IPS-18c (cell line): ENCODE results near the gene TRPM8.
"Not testable (repeated sequence)": the region's sequence is repeated elsewhere in the genome, so short reads cannot be mapped to it uniquely, and the experiment has no call there.

Source experiments
- H3K4me3 ChIP-seq: 2 replicates; pipeline ENCODE4 v1.7.0; 2013; ENCODE audit warnings: low read depth, mild to moderate bottlenecking, low read length, moderate library complexity; ENCODE audit not compliant: insufficient read depth
- H3K9me3 ChIP-seq: one replicate; pipeline ENCODE4 v1.6.1; 2013; ENCODE audit warnings: mild to moderate bottlenecking, low read length, moderate library complexity; ENCODE audit not compliant: control insufficient read depth, insufficient read depth

Gene TRPM8

DNA sequence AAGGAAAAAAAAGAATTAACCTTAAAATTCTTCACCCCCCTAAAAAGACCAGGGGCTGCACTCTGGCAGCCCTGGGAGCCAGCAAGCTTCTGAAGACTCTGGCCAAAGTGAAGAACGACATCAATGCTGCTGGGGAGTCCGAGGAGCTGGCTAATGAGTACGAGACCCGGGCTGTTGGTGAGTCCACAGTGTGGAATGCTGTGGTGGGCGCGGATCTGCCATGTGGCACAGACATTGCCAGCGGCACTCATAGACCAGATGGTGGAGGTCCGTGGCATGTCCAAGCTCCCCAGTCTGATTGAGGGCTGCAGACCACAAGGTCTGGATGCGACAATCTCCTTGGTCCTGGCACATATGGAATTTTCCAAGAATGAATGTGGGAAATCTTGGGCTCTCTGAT is 47.4 kb downstream of the TRPM8 start:
- no peak overlapping the region for H3K4me3 ChIP-seq
- H3K9me3 ChIP-seq: no peaks in the 10 kb centered on the region

DNA sequence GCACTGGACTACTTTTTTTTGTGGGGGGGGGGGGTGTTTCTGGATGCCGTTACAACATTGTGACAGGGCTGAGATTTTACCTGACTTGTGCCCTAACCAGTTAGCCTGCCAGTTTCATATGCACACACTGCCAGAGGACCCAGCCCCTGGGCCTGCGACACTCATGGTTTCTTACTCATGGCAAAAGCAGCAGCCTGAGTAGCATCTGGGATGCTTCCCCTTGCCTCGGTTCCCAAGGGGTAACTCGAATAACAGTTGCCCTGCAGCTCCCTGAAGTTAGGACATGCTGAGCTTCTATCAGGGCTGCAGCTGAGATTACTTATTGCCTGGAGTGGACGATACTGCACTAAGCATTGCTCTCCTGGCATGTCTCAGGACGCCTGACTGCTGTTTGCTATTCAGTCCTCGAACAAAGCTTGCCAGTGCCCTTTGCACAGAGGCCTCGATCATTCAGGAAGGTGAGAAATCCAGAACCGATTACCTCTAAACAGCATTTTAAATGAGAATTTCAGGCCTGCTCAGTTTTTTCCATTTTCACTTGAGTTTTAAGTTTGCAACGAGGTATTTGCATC is 47.9 kb downstream of the TRPM8 start:
- H3K4me3 ChIP-seq: no peak overlapping the region

DNA sequence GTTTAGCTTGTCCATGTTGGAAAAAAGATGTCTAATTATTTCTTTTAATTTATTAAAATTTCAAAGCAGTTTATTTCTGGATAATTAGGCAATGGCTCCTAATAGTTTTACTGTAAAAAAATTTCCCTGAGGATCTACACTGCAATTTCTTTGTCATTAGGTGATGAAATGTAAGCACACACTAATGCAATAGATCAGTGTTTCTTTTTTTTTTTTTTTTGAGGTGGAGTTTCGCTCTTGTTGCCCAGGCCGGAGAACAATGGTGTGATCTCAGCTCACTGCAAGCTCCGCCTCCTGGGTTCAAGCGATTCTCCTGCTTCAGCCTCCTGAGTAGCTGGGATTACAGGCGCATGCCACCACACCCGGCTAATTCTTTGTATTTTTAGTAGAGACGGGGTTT is 48.5 kb downstream of the TRPM8 start:
- H3K9me3 ChIP-seq, H3K4me3 ChIP-seq: not testable (repeated sequence)

More for the DNA sequence above, 47.9 kb downstream of the TRPM8 start:
- H3K9me3 ChIP-seq: no peaks in the 10 kb centered on the region

GRCh38 chr2:233966388-233966787 is 49.2 kb downstream of the TRPM8 start:
- H3K4me3 ChIP-seq: no peak overlapping the region
- no peaks in the 10 kb centered on the region for H3K9me3 ChIP-seq

- no peak overlapping the region for H3K4me3 ChIP-seq
- H3K9me3 ChIP-seq: no peaks in the 10 kb centered on the region
Observed at GRCh38 chr2:233967164-233967563, 50.0 kb downstream of the TRPM8 start.

GRCh38 chr2:233968556-233968955 is 51.4 kb downstream of the TRPM8 start:
- Histone ChIP-seq H3K9me3 (peaks cover 5% of the 10 kb centered on the region), H3K4me3 (no peak overlapping the region)

- H3K4me3 ChIP-seq, H3K9me3 ChIP-seq: not testable (repeated sequence)
Observed at GRCh38 chr2:233972460-233972859, 55.3 kb downstream of the TRPM8 start.

GRCh38 chr2:233972941-233973575 is 55.9 kb downstream of the TRPM8 start:
- H3K4me3 ChIP-seq: no peak overlapping the region
- H3K9me3 ChIP-seq: peaks cover 5% of the 10 kb centered on the region

DNA sequence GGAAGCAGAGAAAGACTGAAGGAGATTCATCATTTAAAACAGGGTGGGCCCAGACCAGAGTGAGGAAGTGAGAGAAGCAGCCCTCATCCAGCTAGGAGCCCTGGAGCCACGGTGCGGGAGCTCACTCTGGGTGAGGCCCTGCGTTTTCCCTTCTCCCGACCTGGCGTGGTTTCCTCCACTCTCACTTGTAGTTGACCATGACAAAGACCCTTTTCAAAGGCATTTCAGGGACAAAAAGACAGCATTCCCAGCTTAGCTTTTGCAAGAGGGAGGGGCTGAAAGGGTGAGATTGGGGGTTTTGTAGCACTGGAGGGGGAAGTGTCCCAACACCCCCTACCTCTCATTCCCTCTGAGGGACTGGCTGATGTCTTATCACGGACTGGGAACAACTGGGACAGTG is 56.6 kb downstream of the TRPM8 start:
- H3K9me3 ChIP-seq: peaks cover 5% of the 10 kb centered on the region
- no peak overlapping the region for H3K4me3 ChIP-seq

- peaks cover 5% of the 10 kb centered on the region for H3K9me3 ChIP-seq
- H3K4me3 ChIP-seq: no peak overlapping the region
Observed at GRCh38 chr2:233974530-233975071, 57.4 kb downstream of the TRPM8 start.

DNA sequence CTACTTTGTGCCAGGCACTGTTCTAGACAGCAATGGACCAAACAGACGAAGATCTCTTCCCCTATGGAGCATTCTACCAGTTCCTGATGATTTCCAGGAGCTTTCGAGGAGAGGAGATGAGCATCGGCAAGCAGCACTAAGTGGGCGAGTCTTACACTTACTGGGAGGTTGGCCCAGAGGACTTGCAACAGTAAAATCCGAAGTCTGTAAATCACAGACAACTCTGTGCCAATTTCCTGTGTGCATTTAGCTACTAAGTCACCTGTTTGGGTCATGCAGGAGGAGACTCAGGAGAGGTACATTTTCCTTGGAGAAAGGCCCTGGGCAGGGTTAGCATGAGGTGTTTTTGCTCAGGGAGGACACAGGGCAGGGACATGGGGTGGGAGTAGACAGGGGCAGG is 58.9 kb downstream of the TRPM8 start:
- Histone ChIP-seq H3K9me3 (peaks cover 5% of the 10 kb centered on the region), H3K4me3 (no peak overlapping the region)

- Histone ChIP-seq H3K9me3 (peaks cover 5% of the 10 kb centered on the region), H3K4me3 (no peak overlapping the region)
Observed at GRCh38 chr2:233976690-233977294, 59.6 kb downstream of the TRPM8 start.

DNA sequence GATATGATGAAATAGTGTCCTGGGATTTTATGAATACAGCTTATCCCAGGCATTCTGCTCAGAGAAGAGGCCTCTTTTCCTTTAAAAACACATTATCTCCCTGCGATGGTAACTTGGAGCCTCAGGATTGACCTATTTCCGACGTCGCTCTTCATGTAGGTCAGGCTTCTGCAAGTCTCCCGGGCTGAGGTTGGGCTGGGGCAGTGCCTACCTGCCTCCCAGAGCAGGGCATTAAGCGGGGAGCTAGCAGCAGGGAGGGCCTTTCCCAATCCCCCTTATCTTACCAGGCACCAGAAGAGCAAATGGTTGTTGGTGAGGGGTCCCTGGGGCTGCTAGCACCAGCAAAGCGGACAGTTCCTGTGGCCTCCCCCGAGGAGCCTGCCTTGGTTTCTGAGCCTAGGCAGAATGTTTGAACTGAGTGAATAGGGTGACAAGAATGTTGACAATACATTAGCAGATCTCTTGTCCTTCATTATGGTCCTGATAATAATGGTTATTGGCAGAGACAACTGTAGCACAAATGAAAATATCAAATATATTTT is 60.2 kb downstream of the TRPM8 start:
- Histone ChIP-seq H3K4me3 (no peak overlapping the region), H3K9me3 (peaks cover 5% of the 10 kb centered on the region)

- H3K9me3 ChIP-seq: no peaks in the 10 kb centered on the region
- H3K4me3 ChIP-seq: no peak overlapping the region
Observed at GRCh38 chr2:233979748-233980147, 62.6 kb downstream of the TRPM8 start.

DNA sequence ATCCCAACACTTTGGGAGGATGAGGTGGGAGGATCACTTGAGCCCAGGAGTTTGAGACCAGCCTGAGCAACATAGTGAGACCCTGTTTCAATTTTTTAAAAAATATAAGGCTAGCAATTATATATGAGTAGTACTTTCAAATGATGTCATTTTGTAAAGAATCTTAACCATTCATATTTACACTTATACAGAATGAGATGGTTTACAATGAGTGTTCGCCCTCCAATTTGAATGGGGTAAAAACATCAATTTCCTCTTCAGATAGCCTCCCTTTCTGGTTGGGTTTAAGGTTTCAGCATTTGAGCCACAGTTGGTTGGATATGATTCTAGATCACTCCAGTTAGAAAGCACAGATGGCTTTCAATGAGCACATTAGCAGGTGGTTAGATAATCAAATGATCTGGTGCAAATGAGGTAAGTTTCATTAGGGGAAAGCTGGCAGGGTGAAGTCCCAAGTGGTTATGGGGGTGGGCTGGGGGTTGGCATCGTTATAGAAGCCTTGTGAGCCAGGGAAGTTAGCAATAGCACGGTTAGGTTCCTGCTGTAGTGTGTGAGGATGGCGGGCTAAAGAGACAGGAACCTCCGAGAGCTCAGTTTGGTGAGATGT is 63.9 kb downstream of the TRPM8 start:
- Histone ChIP-seq H3K4me3 (no peak overlapping the region), H3K9me3 (no peaks in the 10 kb centered on the region)

GRCh38 chr2:233981574-233982420 is 64.6 kb downstream of the TRPM8 start:
- no peaks in the 10 kb centered on the region for H3K9me3 ChIP-seq
- no peak overlapping the region for H3K4me3 ChIP-seq
